GM19193 (cell line): ENCODE measurements around the gene TNFAIP8.
A peak's percentile ranks its signal among the peaks of the same experiment; 100 is the strongest.

Experiments
- POLR2A ChIP-seq: IDR thresholded peaks from 4 replicates; pipeline ENCODE4 v1.6.1; 2011; ENCODE audit not compliant: insufficient read depth, insufficient read length; ENCODE audit errors: extremely low read depth

The TNFAIP8 gene

GRCh38 chr5:119353686-119354366, 2.0 kb upstream of the TNFAIP8 start:
- TF ChIP-seq POLR2A: peak; percentile 43

- TF ChIP-seq POLR2A: no peak
These were observed 1.1 kb upstream of the TNFAIP8 start for GRCh38 chr5:119354537-119355243.

DNA sequence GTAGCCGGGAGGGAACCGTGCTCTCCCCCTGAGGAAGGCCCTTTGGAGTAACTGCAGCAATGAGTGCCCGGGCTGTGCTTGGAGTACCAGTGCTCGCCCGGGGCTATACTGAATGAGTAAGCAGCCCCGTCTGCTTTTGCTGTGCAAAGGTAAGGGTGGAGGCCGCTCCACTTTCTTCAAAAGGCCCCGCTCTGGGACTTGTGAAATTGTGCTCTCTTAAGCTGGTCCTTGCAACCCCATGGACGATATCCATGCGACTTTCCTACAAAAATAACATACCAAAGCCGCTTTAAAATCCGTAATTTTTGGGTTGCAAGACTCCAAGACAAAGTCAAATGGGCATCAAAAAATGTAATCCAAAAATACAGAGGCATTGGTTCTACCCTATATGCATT, 578 bp upstream of the TNFAIP8 start:
- no peak for TF ChIP-seq POLR2A

- no peak for TF ChIP-seq POLR2A
These were observed 881 bp downstream of the TNFAIP8 start for GRCh38 chr5:119356612-119357188.

GRCh38 chr5:119357270-119357669, 1.5 kb downstream of the TNFAIP8 start:
- no peak for TF ChIP-seq POLR2A

GRCh38 chr5:119357808-119358529, 2.1 kb downstream of the TNFAIP8 start:
- no peak for TF ChIP-seq POLR2A

DNA sequence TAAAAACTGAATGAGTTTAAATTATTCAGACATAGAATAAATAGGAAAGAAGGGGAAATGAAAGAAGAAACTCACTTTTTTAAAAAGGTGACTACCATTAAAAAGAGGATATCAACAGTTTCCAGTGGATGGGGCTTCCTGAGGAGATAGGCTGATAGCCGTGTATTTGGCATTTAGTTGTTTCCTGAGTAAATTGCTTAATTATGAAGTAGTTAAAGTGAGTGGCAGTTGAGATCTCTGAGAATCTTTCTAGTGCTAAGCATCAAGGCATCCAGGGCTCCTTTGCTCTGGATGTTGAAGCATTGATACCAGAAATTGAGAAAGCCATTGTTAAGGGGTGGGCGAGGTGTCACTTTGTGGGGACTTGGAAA, 2.7 kb downstream of the TNFAIP8 start:
- no peak for TF ChIP-seq POLR2A

- TF ChIP-seq POLR2A: no peak
These were observed 3.2 kb downstream of the TNFAIP8 start for GRCh38 chr5:119358901-119359603.

DNA sequence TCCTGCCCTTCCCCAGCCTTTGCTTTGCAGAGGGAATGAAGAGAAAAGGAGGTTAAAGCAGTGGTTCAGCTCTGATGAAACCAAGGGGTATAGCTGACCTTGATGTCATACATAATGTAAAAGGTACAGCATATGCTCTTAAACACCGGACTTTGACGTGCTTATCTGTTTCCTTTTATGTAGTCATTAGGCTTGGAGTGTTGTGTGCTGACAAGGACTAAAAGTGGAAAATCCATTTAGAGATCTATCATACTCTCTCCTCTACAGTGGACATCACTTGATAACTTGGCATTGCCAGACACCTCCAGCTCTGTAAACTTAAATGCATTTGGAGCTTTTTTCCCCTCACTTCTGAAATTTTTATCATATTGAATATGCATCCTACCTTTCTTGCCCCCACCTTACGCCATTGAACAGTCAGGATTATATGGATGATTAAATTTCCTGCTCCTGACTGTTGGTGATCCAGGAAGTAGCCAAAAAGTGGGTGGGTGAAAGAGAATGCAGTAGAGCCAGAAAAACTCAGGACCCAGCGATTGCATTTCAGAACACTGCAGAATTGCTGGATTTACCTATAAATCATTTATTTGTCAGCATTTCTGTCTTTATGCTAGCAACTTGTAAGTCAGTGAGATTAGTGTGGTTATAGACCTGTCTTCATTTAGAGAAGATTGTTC, 4.1 kb downstream of the TNFAIP8 start:
- TF ChIP-seq POLR2A: no peak

- TF ChIP-seq POLR2A: no peak
These were observed 5.2 kb downstream of the TNFAIP8 start for GRCh38 chr5:119360905-119361593.

- TF ChIP-seq POLR2A: no peak
These were observed 5.8 kb downstream of the TNFAIP8 start for GRCh38 chr5:119361594-119362125.

GRCh38 chr5:119362714-119363113, 6.9 kb downstream of the TNFAIP8 start:
- no peak for TF ChIP-seq POLR2A

DNA sequence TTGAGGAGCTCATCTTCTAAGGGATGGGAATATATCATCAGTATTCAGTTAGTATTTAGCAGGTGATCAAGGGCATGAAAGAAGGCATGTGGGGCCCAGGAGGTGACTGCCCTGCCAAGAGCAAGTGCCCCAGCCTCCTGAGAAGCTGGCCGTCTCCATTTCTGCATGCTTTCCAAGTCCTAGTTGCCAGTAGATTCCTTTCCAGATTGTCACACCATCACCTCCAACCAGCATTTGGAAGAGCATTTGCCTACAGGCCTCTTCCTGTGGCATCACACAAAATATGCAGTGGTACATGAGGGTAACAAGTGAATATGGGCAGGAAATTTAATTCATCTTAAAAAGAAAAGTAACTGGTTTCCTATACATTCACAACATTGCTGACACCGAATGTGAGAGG, 7.5 kb downstream of the TNFAIP8 start:
- no peak for TF ChIP-seq POLR2A
